Neuronal stem cell (in vitro differentiated cells): ENCODE results near the gene MCU.

ENCODE experiments used
- DNase-seq: peaks from one replicate; pipeline ENCODE4 v3.0.0-alpha.2; 2013; ENCODE audit warnings: low spot score
- H2AFZ ChIP-seq: one replicate; pipeline ENCODE4 v1.6.1; 2013; ENCODE audit warnings: mild to moderate bottlenecking, low read length, inconsistent platforms
- H2AK5ac ChIP-seq: 2 replicates; pipeline ENCODE4 v1.6.1; 2013; ENCODE audit warnings: low read depth, mild to moderate bottlenecking, inconsistent platforms, low read length, moderate library complexity, mixed read lengths
- H2BK120ac ChIP-seq: 2 replicates; pipeline ENCODE4 v1.6.1; 2013; ENCODE audit warnings: low read depth, mild to moderate bottlenecking, inconsistent platforms, low read length, moderate library complexity, mixed read lengths
- H2BK12ac ChIP-seq: one replicate; pipeline ENCODE4 v1.6.1; 2013; ENCODE audit warnings: low read length, inconsistent platforms
- H2BK15ac ChIP-seq: 2 replicates; pipeline ENCODE4 v1.6.1; 2013; ENCODE audit warnings: mild to moderate bottlenecking, low read length, inconsistent platforms, mixed read lengths
- H2BK5ac ChIP-seq: one replicate; pipeline ENCODE4 v1.6.1; 2013; ENCODE audit warnings: inconsistent platforms, mild to moderate bottlenecking, low read length, moderate library complexity
- H3K14ac ChIP-seq: one replicate; pipeline ENCODE4 v1.6.1; 2013; ENCODE audit warnings: low read length, inconsistent platforms
- H3K18ac ChIP-seq: 2 replicates; pipeline ENCODE4 v1.6.1; 2013; ENCODE audit warnings: low read length, inconsistent platforms
- H3K23ac ChIP-seq: 2 replicates; pipeline ENCODE4 v1.6.1; 2013; ENCODE audit warnings: low read depth, mild to moderate bottlenecking, mixed read lengths, low read length, inconsistent platforms; ENCODE audit not compliant: poor library complexity
- H3K27ac ChIP-seq: replicated peaks from 3 replicates; pipeline ENCODE4 v1.5.1; 2013; ENCODE audit warnings: low read length, inconsistent platforms
- H3K27me3 ChIP-seq, 3 experiments: 2 replicates each; pipeline ENCODE4 v1.6.1; 2013; ENCODE audit warnings: low read length in 3 of 3, mild to moderate bottlenecking in 2 of 3, inconsistent platforms in 1 of 3, low read depth in 1 of 3, mixed read lengths in 1 of 3, moderate library complexity in 1 of 3; ENCODE audit not compliant: control insufficient read depth in 3 of 3, insufficient read depth in 3 of 3
- H3K36me3 ChIP-seq, 2 donors: replicated peaks in 1 of 2; 2 replicates each; pipeline ENCODE4 v1.6.1; 2013; ENCODE audit warnings: low read length in 2 of 2; ENCODE audit not compliant: control insufficient read depth in 2 of 2, insufficient read depth in 2 of 2
- H3K4ac ChIP-seq: 2 replicates; pipeline ENCODE4 v1.6.1; 2013; ENCODE audit warnings: inconsistent platforms, mild to moderate bottlenecking, low read length, moderate library complexity
- H3K4me1 ChIP-seq, 2 donors: 1 replicate in 1 of 2; 2 replicates in 1 of 2; pipeline ENCODE4 v1.6.1; 2013; ENCODE audit warnings: low read length in 2 of 2, low read depth in 1 of 2; ENCODE audit not compliant: control insufficient read depth in 2 of 2, insufficient read depth in 1 of 2
- H3K4me2 ChIP-seq: one replicate; pipeline ENCODE4 v1.6.1; 2013; ENCODE audit warnings: mild to moderate bottlenecking, low read length, inconsistent platforms; ENCODE audit not compliant: insufficient read depth, poor library complexity, severe bottlenecking
- H3K4me3 ChIP-seq, 2 donors: 2 replicates each; pipeline ENCODE4 v1.5.1; 2013; ENCODE audit warnings: low read length in 2 of 2, mild to moderate bottlenecking in 2 of 2, inconsistent platforms in 1 of 2, moderate library complexity in 1 of 2
- H3K79me1 ChIP-seq: one replicate; pipeline ENCODE4 v1.6.1; 2013; ENCODE audit warnings: low read depth, mild to moderate bottlenecking, inconsistent platforms, low read length, moderate library complexity
- H3K9ac ChIP-seq: one replicate; pipeline ENCODE4 v1.6.1; 2013; ENCODE audit warnings: mild to moderate bottlenecking, low read depth, low read length, inconsistent platforms; ENCODE audit not compliant: poor library complexity
- H3K9me3 ChIP-seq, 2 donors: replicated peaks in 1 of 2; 2 replicates each; pipeline versions ENCODE3 to v1.6.1; 2013; ENCODE audit warnings: low read length in 2 of 2, mild to moderate bottlenecking in 2 of 2, inconsistent platforms in 1 of 2, low read depth in 1 of 2, mixed read lengths in 1 of 2, moderate library complexity in 1 of 2; ENCODE audit not compliant: control insufficient read depth in 2 of 2, insufficient read depth in 1 of 2
- H4K8ac ChIP-seq: one replicate; pipeline ENCODE4 v1.6.1; 2013; ENCODE audit warnings: low read depth, mild to moderate bottlenecking, inconsistent platforms, low read length, moderate library complexity
- H4K91ac ChIP-seq: one replicate; pipeline ENCODE4 v1.6.1; 2013; ENCODE audit warnings: low read length, low read depth, mild to moderate bottlenecking, inconsistent platforms; ENCODE audit not compliant: poor library complexity
- WGBS, 2 donors: extraction: QIAGEN DNeasy Blood & Tissue Kit; methylation state at CpG; one replicate each; pipeline ENCODE4 v1.1.7; 2013; ENCODE audit warnings: missing lambda C conversion rate in 2 of 2, mixed read lengths in 1 of 2; ENCODE audit not compliant: insufficient read length in 2 of 2, insufficient replicate concordance in 1 of 2; ENCODE audit errors: extremely low coverage in 2 of 2; 5-methylcytosine and 5-hydroxymethylcytosine counted together

Gene MCU

GRCh38 chr10:72658696-72659400 is 33.1 kb upstream of the MCU start:
- no peak for DNase-seq
- Histone ChIP-seq H3K79me1 (no peaks in the 10 kb centered on the region), H2BK12ac (no peak overlapping the region)

GRCh38 chr10:72659694-72660093 is 32.2 kb upstream of the MCU start:
- Histone ChIP-seq H3K27ac (no peak overlapping the region), H2BK12ac (no peak overlapping the region), H3K18ac (no peak overlapping the region), H3K4me1 (no peaks in the 10 kb centered on the region), H3K4me3 (no peak overlapping the region), H2BK5ac (no peak overlapping the region), H2AK5ac (no peak overlapping the region), H3K4me2 (no peak overlapping the region), H3K36me3 (no peaks in the 10 kb centered on the region), H3K14ac (no peak overlapping the region), H2BK120ac (no peak overlapping the region), H4K8ac (no peak overlapping the region), H3K9me3 (no peaks in the 10 kb centered on the region), H3K9ac (no peak overlapping the region), H4K91ac (no peak overlapping the region), H3K27me3 (no peaks in the 10 kb centered on the region), H2AFZ (no peak overlapping the region), H3K23ac (no peak overlapping the region), H3K4ac (no peak overlapping the region), H3K79me1 (no peaks in the 10 kb centered on the region), H2BK15ac (no peak overlapping the region)
- WGBS, 2 donors: no CpG with 5 or more reads among the region's 8 CpGs
- DNase-seq: no peak

More at GRCh38 chr10:72658696-72659400, 33.1 kb upstream of the MCU start:
- Histone ChIP-seq H2AK5ac (no peak overlapping the region), H3K4ac (no peak overlapping the region), H4K8ac (no peak overlapping the region), H2BK120ac (no peak overlapping the region), H3K23ac (no peak overlapping the region), H3K18ac (no peak overlapping the region), H3K4me1 (no peaks in the 10 kb centered on the region), H3K36me3 (no peaks in the 10 kb centered on the region), H3K27me3 (no peaks in the 10 kb centered on the region), H3K4me2 (no peak overlapping the region), H3K9me3 (no peaks in the 10 kb centered on the region), H3K9ac (no peak overlapping the region), H2BK5ac (no peak overlapping the region), H3K27ac (no peak overlapping the region), H2AFZ (no peak overlapping the region), H3K14ac (no peak overlapping the region), H2BK15ac (no peak overlapping the region), H3K4me3 (no peak overlapping the region), H4K91ac (no peak overlapping the region)
- no CpG with 5 or more reads among the region's 5 CpGs for WGBS, 2 donors

- Histone ChIP-seq H3K4me3 (no peak overlapping the region), H4K91ac (no peak overlapping the region), H3K4me1 (no peaks in the 10 kb centered on the region), H3K27me3 (no peaks in the 10 kb centered on the region), H3K36me3 (no peaks in the 10 kb centered on the region), H3K79me1 (no peaks in the 10 kb centered on the region), H2AK5ac (no peak overlapping the region), H2BK15ac (no peak overlapping the region), H3K18ac (no peak overlapping the region), H2BK5ac (no peak overlapping the region), H3K14ac (no peak overlapping the region), H2BK12ac (no peak overlapping the region), H3K23ac (no peak overlapping the region), H2BK120ac (no peak overlapping the region), H4K8ac (no peak overlapping the region), H3K9ac (no peak overlapping the region), H3K4me2 (no peak overlapping the region), H3K9me3 (no peaks in the 10 kb centered on the region), H3K27ac (no peak overlapping the region), H2AFZ (no peak overlapping the region), H3K4ac (no peak overlapping the region)
- DNase-seq: no peak
Observed at GRCh38 chr10:72660220-72660619, 31.7 kb upstream of the MCU start.

GRCh38 chr10:72661431-72661830 is 30.5 kb upstream of the MCU start:
- Histone ChIP-seq H3K18ac (no peak overlapping the region), H4K8ac (no peak overlapping the region), H3K79me1 (no peaks in the 10 kb centered on the region), H2AK5ac (no peak overlapping the region), H3K27ac (no peak overlapping the region), H2BK5ac (no peak overlapping the region), H2BK12ac (no peak overlapping the region), H2BK15ac (no peak overlapping the region), H2AFZ (no peak overlapping the region), H3K4me2 (no peak overlapping the region), H3K9me3 (no peaks in the 10 kb centered on the region), H3K4me3 (no peak overlapping the region), H3K23ac (no peak overlapping the region), H3K27me3 (no peaks in the 10 kb centered on the region), H3K14ac (no peak overlapping the region), H2BK120ac (no peak overlapping the region), H3K4me1 (no peaks in the 10 kb centered on the region), H3K36me3 (no peaks in the 10 kb centered on the region), H3K9ac (no peak overlapping the region), H4K91ac (no peak overlapping the region), H3K4ac (no peak overlapping the region)
- no peak for DNase-seq
- no CpG with 5 or more reads among the region's 1 CpG for WGBS, 2 donors
